Osteoblast (primary cell): ENCODE results near the gene TTC13. TPM values are rescaled to one million over a fixed set of nuclear protein-coding genes. Genes with fewer than 3 reads are reported as not detected.

ENCODE experiments used
- DNase-seq: peaks from one replicate; pipeline ENCODE4 v3.0.0; 2011; ENCODE audit warnings: low spot score, mixed read lengths; ENCODE audit not compliant: insufficient read length; ENCODE audit errors: missing footprints
- H2AFZ ChIP-seq: 2 replicates; pipeline ENCODE4 v1.6.0; 2011; ENCODE audit warnings: mild to moderate bottlenecking, low read length
- H3K27ac ChIP-seq: 2 replicates; pipeline ENCODE4 v1.5.1; 2011; ENCODE audit warnings: mild to moderate bottlenecking, low read depth, low read length, moderate library complexity
- H3K27me3 ChIP-seq: 2 replicates; pipeline ENCODE4 v1.6.0; 2012; ENCODE audit warnings: mild to moderate bottlenecking, control low read depth, inconsistent platforms, low read length, moderate library complexity; ENCODE audit not compliant: insufficient read depth
- H3K36me3 ChIP-seq: 2 replicates; pipeline ENCODE4 v1.5.1; 2011; ENCODE audit warnings: mild to moderate bottlenecking, low read length, control low read depth, moderate library complexity; ENCODE audit not compliant: insufficient read depth
- H3K4me1 ChIP-seq: 2 replicates; pipeline ENCODE4 v1.5.1; 2011; ENCODE audit warnings: mild to moderate bottlenecking, low read length, control low read depth, moderate library complexity; ENCODE audit not compliant: insufficient read depth
- H3K4me2 ChIP-seq: 2 replicates; pipeline ENCODE4 v1.6.0; 2011; ENCODE audit warnings: mild to moderate bottlenecking, low read length; ENCODE audit not compliant: insufficient read depth
- H3K4me3 ChIP-seq: fragments of 200-600 bp; sonication (generic); 3 replicates; pipeline ENCODE4 v1.5.1; 2012; ENCODE audit warnings: mild to moderate bottlenecking, low read length, inconsistent platforms; ENCODE audit not compliant: insufficient read depth
- H3K79me2 ChIP-seq: 2 replicates; pipeline ENCODE4 v1.6.0; 2012; ENCODE audit warnings: mild to moderate bottlenecking, low read length, control low read depth, inconsistent platforms; ENCODE audit not compliant: insufficient read depth
- H3K9me3 ChIP-seq: 2 replicates; pipeline ENCODE4 v1.5.1; 2011; ENCODE audit warnings: low read depth, low read length, control low read depth
- H4K20me1 ChIP-seq: 2 replicates; pipeline ENCODE4 v1.6.0; 2012; ENCODE audit warnings: mild to moderate bottlenecking, low read length, control low read depth; ENCODE audit not compliant: insufficient read depth
- total RNA-seq: library from RNA; depleted of rRNA; stranded (reverse); fragments of >200 nt; gene quantifications from 2 replicates; pipeline ENCODE4 v1.2.3, GENCODE V29; 2012
- TF ChIP-seq, protein P1 (sequence below): IDR thresholded peaks from 2 replicates; pipeline ENCODE4 v1.5.1; 2011; ENCODE audit warnings: mild to moderate bottlenecking, low read depth, low read length, moderate library complexity; ENCODE audit errors: extremely low read depth

TTC13 gene
- total RNA-seq, 1 donor: 15.9 TPM

DNA sequence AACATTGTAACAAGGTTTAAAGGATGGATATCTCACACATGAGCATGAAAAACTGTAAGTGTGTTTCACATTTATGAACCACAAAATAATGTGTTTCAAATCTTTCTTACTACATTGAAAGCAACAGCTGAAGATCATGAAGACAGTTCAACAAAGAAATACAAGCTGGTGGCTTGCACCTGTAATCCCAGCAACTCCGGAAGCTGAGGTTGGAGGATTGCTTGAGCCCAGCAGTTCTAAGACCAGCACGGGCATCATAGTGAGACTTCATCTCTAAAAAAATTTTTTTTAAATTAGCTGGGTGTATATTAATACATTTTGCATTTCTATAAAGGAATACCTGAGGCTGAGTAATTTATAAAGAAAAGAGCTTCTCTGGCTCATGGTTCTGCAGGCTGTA is 83.2 kb downstream of the TTC13 start:
- Histone ChIP-seq H4K20me1 (no peaks in the 10 kb centered on the region), H3K4me1 (peaks cover 26% of the 10 kb centered on the region), H2AFZ (no peak overlapping the region), H3K27me3 (no peaks in the 10 kb centered on the region), H3K4me2 (no peak overlapping the region), H3K27ac (no peak overlapping the region), H3K4me3 (no peak overlapping the region), H3K9me3 (no peaks in the 10 kb centered on the region), H3K36me3 (no peaks in the 10 kb centered on the region), H3K79me2 (no peaks in the 10 kb centered on the region)
- TF ChIP-seq, protein P1, sequence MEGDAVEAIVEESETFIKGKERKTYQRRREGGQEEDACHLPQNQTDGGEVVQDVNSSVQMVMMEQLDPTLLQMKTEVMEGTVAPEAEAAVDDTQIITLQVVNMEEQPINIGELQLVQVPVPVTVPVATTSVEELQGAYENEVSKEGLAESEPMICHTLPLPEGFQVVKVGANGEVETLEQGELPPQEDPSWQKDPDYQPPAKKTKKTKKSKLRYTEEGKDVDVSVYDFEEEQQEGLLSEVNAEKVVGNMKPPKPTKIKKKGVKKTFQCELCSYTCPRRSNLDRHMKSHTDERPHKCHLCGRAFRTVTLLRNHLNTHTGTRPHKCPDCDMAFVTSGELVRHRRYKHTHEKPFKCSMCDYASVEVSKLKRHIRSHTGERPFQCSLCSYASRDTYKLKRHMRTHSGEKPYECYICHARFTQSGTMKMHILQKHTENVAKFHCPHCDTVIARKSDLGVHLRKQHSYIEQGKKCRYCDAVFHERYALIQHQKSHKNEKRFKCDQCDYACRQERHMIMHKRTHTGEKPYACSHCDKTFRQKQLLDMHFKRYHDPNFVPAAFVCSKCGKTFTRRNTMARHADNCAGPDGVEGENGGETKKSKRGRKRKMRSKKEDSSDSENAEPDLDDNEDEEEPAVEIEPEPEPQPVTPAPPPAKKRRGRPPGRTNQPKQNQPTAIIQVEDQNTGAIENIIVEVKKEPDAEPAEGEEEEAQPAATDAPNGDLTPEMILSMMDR: no peak
- no peak for DNase-seq

DNA sequence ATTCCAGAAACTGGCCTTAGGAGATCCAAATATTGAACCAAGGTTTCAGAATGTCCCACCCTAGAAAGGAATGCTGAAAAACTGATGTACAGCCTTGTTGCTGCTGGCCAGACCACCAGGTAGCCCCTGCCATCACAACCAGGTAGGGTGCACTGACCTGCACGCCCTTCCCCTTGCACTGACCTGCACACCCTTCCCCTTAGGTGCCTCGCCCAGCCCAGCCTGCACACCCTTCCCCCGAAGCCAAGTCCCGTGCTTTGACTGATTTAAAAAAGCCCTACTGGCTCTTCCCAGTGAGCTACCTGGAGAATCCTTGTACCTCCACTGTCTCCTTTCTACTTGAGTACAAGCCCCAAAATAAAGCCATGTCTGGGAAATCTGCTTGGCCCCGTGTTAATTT is 84.0 kb downstream of the TTC13 start:
- H2AFZ ChIP-seq: no peak overlapping the region

DNA sequence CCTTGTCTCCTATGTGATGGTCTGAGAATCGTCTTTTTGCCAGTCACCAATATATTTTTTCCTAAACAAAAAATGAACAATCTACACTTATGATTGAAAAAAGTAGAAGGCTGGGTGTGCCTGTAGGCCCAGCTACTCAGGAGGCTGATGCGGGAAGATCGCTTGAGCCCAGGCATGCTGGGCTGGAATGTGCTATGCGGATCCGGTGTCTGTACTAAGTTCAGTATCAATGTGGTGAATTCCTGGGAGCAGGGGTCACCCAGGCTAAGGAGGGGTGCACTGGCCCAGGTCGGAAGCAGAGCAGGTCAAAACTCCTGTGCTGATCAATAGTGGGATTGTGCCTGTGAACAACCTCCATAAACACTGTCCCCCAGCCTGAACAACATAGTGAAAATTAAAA is 84.6 kb downstream of the TTC13 start:
- Histone ChIP-seq H3K4me3 (no peak overlapping the region), H3K4me1 (peaks cover 13% of the 10 kb centered on the region), H4K20me1 (no peaks in the 10 kb centered on the region), H3K36me3 (no peaks in the 10 kb centered on the region), H3K4me2 (no peak overlapping the region), H3K79me2 (no peaks in the 10 kb centered on the region), H3K9me3 (no peaks in the 10 kb centered on the region), H2AFZ (no peak overlapping the region), H3K27ac (no peak overlapping the region), H3K27me3 (no peaks in the 10 kb centered on the region)
- no peak for DNase-seq
- TF ChIP-seq, protein P1: no peak

More for the DNA sequence above, 84.0 kb downstream of the TTC13 start:
- no peaks in the 10 kb centered on the region for H3K36me3 ChIP-seq
- H3K9me3 ChIP-seq: no peaks in the 10 kb centered on the region
- TF ChIP-seq, protein P1: no peak
- no peak overlapping the region for H3K4me2 ChIP-seq
- no peaks in the 10 kb centered on the region for H4K20me1 ChIP-seq
- peaks cover 18% of the 10 kb centered on the region for H3K4me1 ChIP-seq
- H3K27me3 ChIP-seq: no peaks in the 10 kb centered on the region
- H3K4me3 ChIP-seq: no peak overlapping the region
- H3K79me2 ChIP-seq: no peaks in the 10 kb centered on the region
- DNase-seq: no peak
- H3K27ac ChIP-seq: no peak overlapping the region

DNA sequence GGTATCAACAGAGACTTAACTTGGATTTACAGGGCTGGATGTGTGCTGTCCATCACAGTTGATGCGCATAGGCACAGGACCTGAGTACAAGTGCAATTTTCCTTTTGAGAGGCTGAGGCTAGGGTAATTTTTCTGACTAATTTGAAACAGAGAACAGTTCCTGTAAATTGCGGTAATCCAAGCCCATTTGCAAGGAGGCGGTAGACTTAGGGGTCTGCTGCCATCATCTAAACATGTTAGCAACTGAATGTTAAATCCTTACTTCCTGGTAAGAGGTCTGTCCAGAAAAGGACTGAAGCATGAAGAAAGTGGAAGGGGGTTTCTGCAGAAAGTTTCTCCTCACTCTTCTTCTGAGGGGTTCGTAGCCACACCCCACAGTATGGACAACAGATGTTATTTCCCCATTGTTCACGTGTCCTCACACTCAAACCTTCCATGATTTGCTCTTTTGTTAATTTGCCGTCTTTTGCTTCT is 86.6 kb downstream of the TTC13 start:
- TF ChIP-seq, protein P1: no peak
- Histone ChIP-seq H3K4me3 (no peak overlapping the region), H3K9me3 (no peaks in the 10 kb centered on the region), H3K36me3 (no peaks in the 10 kb centered on the region), H3K4me2 (no peak overlapping the region), H3K27me3 (no peaks in the 10 kb centered on the region), H3K79me2 (no peaks in the 10 kb centered on the region), H4K20me1 (no peaks in the 10 kb centered on the region), H3K27ac (no peak overlapping the region), H2AFZ (peak overlapping the region; percentile 23), H3K4me1 (peaks cover 5% of the 10 kb centered on the region)
- no peak for DNase-seq
